GM19438 (cell line): ENCODE results near the gene UGT3A1.
"Not testable (repeated sequence)": the region's sequence is repeated elsewhere in the genome, so short reads cannot be mapped to it uniquely, and the experiment has no call there.

Experiments used
- ATAC-seq: cut with Tn5 transposase; IDR thresholded peaks from one replicate; pipeline ENCODE4 v1.9.1; 2021; ENCODE audit warnings: low read depth; ENCODE audit not compliant: unreplicated experiment

Gene UGT3A1

DNA sequence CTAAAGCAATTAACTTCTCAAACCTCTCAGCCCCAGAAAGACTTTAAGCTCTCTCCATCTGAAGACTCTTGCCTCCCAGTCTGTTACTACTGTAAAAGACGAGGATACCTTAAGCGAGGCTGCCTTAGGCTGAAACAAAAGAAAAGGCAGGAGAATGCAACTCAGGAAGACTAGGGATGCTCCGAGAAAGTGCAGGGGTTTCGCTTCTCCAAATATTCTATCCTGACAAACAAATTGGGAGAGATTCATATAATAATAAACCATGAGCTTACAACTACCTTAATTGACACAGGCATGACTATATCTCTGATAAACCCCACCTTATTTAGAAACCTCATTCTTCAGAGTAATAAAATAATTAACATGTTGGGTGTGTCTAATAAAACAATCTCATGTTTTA, 4.9 kb upstream of the UGT3A1 start:
- ATAC-seq: no peak

DNA sequence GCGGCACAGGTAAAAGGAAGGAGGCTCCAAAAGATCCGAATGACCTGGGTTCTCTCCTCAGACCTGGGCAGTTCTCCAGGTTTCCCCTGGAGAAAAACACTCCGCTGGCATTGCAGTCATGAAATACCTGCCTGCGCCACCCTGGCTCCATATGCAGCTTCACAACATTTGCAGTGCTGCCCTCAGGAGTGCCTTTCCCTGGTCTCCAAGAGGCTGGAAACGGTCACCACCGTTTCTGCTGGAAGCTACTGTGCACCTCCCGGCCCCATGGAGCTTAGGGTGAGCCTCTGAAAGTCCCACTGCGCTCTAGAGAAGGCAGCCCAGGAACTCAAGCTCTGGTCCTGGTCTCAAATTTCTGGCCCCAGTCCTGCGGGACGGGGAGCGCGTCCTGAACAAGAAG, 670 bp downstream of the UGT3A1 start:
- no peak for ATAC-seq

DNA sequence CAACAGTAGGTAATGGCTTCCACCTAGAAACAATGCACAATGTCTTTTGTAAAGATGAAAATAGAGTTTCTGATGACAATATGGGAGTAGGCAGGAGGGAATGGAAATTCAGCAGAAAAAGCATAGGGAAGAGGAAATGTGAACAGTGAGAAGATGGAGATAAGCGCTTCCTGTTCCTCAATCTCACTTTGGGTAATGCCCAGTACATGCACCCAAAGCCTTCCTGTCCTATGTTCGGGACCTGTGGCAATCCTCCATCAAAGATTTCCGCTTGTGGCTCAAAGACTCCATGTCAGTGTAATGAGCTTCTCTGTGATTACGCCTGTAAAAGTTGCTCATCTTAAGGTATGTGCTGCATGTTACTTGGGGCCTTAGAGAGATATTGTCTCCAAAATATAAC, 2.7 kb downstream of the UGT3A1 start:
- ATAC-seq: no peak

GRCh38 chr5:35987776-35988175, 3.4 kb downstream of the UGT3A1 start:
- ATAC-seq: no peak

- no peak for ATAC-seq
These were observed 11.5 kb downstream of the UGT3A1 start for GRCh38 chr5:35979715-35980114.

DNA sequence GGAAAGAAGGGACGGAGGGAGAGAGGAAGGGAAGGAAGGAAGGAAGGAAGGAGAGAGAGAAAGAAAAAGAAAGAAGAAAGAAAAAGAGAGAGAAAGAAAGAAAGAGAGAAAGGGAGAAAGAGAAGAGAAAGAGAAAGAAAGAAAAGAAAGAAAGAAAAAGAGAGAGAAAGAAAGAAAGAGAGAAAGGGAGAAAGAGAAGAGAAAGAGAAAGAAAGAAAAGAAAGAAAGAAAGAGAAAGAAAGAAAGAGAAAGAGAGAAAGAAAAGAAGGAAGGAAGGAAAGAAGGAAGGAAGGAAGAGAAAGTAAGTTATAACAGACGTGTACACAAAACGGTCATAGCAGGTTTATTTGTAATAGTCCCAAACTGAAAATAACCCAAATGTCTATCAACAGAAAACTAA, 14.3 kb downstream of the UGT3A1 start:
- not testable (repeated sequence) for ATAC-seq

- no peak for ATAC-seq
These were observed 16.6 kb downstream of the UGT3A1 start for GRCh38 chr5:35974570-35974969.

GRCh38 chr5:35971878-35972210, 19.3 kb downstream of the UGT3A1 start:
- no peak for ATAC-seq

DNA sequence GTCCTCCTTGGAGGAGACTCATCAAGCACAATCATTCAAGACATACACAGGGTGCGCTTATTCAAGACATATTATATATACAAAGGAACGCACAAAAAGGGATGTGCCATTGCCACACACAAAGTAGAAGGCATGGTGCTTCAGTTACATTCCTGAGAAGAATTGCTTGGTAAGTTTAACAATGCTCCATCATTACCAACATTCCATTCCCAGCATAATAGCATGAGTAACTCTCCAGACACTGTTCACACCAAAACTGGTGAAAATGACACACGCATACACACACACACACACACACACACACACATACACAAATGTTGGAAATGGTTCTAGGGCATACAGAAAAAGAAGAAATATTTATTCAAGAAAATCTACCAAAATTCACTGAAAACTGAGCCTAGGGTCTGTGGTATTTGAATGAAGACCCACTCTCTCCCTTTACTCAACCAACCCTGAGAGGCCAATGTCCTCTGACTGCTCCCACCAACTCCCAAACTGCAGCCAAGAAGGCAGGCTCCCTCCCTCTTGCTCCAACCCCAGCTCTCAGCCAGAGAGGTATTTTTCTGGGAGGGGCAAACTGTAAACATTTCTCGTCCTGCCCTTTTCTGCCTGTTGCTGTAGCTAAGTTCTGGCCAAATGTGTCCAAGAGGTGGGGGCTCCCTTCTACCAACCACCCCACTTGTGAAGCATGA, 19.9 kb downstream of the UGT3A1 start:
- no peak for ATAC-seq

GRCh38 chr5:35963381-35963843, 27.8 kb downstream of the UGT3A1 start:
- ATAC-seq: no peak

GRCh38 chr5:35960328-35960727, 30.9 kb downstream of the UGT3A1 start:
- ATAC-seq: no peak

DNA sequence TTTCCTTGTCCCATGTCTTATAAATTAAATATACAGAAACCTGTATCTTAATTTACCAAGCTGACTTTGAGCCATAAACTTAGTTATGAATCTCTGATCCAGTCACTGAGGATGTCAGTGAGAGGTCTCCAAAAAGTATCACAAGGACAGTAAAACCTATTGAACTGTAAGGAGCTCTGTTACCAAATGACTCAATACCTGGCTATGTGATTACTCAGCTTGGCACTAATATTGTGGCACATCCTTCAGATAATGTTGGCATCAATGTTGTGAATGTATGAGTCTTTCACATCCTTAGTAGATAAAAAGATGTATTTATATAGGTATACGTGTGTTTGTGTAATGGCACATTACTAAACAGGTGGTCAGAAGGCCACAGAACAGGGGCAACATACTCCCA, 34.8 kb downstream of the UGT3A1 start:
- ATAC-seq: no peak

DNA sequence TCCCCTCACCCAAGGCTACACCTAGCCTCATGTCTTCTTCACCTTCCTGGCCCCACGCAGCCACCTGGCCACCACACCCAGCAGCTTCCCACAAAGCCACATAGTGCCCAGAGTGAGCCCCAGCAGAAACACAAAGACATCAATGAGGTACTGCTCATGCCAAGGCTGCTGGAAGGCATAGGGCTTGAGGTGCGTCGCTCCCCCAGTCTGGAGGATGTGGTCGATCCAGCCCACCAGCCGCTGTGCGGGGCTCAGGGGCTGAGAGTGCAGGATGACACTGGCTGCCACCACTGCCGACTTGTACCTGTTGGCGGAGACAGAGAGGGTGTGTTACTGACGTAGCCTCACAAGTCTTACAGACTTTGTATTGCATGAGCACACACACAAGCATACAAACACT, 37.0 kb downstream of the UGT3A1 start:
- no peak for ATAC-seq

DNA sequence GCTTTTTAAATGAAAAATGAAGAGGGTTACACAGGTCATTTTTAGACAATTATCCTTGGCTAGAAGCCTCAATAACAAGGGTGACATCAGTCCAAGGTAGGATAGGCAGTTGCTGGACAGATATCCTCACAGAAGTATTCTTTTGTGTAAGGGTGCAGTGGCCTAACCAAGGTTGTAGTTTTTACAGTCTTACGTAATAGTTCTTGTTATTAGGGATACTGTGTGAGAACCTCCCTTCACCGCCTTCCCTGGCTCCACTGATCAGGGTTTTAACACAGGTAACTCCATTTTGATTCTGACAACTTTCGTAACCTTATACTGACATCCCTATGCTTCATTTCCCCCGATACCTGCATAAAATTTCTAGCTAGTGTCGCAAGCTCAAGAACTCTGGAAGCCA, 44.1 kb downstream of the UGT3A1 start:
- ATAC-seq: no peak

DNA sequence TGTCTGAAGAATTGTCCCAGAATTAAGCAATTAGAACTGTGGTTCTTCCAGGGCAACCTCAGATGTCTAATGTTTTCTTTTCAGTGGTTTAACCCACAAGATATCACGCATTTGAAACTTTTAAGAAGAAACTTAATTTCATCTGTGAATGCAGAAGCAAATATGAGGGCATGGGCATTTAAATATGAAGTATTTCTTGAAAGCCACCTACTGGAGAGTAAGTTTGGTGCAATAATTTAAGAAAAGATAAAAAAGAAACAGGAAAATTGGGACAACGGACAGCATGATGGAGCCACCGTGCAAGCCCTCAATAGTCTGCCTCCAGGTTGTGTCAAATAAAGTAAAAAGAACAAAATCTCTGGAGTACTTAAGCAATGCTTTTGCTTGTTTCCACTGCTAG, 51.6 kb downstream of the UGT3A1 start:
- no peak for ATAC-seq

DNA sequence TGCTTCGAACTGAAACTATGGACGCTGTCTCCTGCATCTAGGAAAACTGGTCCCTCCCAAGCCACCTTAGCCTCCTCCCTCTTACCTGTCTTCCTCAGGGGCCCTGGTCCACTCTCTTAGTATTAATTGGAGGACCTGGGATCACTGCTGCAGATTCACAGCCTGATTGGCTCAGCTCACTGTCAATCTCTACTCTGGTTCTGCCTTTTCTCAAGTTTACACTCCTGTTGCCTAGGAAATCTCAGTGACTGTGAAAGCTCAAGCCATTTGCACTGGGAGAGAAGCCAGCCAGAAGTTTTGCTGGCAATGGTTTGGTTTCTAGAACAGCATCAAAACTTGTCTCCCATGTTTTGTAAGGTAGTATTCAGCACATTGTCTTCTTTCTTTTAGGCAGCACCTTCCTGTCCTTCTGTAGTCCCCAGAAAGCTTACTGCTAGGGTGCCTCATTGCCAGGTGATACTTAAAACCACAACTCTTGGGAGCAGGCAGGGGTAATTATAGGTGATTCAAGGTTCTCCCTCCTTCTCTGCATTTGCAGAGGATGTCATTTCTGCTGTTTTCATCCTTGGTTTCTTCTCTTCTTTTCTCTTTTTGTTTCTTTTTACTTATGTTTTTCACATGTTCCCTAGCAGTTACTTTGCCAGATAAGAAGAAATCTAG, 52.5 kb downstream of the UGT3A1 start, which contains the start of gene CAPSL:
Gene CAPSL (minus strand): TSS at position 55 of the 660 bp plus-strand sequence. CDS start 17,502 bp downstream, outside the sequence.
- no peak for ATAC-seq

GRCh38 chr5:35926389-35927051, 64.7 kb downstream of the UGT3A1 start:
- ATAC-seq: peak; percentile 81

- peak; percentile 71 for ATAC-seq
These were observed 66.1 kb downstream of the UGT3A1 start for GRCh38 chr5:35924950-35925722.

DNA sequence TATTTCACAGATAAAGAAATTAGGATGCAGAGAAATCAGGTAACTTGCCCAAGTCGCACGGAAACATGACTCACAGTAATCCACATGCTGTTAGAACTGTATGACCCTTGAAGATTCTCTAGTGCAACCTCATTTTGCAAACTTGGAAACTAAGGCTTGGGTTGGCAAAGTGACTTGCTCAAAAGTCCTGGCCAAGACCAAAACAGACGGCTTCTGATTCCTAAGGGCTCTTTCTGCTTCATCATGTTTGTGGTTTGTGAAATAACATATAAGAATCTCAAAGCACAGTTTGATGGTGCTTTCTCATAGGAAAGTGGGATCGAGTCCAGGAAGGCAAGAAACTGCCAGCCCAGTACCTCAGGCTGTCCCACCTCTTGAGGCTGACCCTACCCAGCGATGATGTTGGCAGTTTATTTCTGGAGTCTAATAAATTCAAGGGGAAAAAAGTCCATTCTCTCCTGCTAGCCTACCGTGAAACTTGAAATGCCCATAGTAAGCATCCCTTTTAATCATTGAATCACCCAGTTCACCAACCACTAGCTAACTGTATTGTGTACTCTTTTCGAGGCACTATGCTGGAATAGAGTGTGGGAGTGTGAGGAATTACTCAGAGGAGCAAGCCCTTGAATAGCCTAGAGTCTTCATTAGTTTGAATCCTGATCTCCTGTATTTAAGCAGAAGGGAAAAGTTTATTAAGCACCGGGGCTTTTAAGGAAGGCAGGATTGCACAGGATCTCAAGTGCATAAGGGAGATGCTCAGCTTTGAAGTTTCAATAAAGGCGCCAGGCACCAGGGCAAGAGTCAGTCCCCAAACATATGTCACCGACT, 66.9 kb downstream of the UGT3A1 start:
- no peak for ATAC-seq

DNA sequence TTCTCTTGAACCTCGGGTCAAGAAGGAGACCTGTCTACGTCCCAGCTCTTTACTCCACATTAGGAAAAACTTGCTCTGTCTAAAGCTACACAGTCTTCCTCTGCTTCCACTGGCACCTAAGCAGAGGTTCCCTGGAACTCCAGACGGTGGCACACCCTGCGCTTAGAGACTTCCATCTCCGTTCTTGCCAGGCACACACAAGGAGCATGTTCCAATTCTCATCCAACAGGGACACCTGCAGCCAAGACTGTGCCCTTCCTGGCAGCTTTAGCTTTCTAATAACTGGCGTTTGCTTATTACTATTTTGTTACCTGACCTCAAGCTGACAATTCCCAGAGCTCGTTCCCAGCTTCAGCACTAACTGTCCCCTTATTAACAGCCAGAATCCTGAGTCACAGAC, 68.7 kb downstream of the UGT3A1 start:
- ATAC-seq: no peak
